Breast epithelium (tissue), 3 donors: Measurements from ENCODE around the gene ITGA6.

ENCODE experiments used
- CTCF ChIP-seq, 3 donors: fragments of 450-650 bp; IDR thresholded peaks; one replicate each; pipeline ENCODE4 v1.5.1; 2016 to 2017; ENCODE audit warnings: antibody characterized with exemption in 3 of 3, mild to moderate bottlenecking in 3 of 3, moderate library complexity in 3 of 3
- POLR2A ChIP-seq: fragments of 450-650 bp; IDR thresholded peaks from one replicate; pipeline ENCODE4 v1.6.1; 2016; ENCODE audit warnings: antibody characterized with exemption, mild to moderate bottlenecking, moderate library complexity

- TF ChIP-seq POLR2A (no peak), CTCF (IDR thresholded peaks at IDR 0.05) (no peak)
Measured at GRCh38 chr2:172389685-172390339, 37.6 kb upstream of the ITGA6 start.
